Islet precursor cell (in vitro differentiated cells): ENCODE data around the gene LATS2.
A peak's percentile ranks its signal among the peaks of the same experiment; 100 is the strongest.

ENCODE experiments used
- DNase-seq: peaks from one replicate; pipeline ENCODE4 v3.0.0-alpha.2; 2018

LATS2 gene

DNA sequence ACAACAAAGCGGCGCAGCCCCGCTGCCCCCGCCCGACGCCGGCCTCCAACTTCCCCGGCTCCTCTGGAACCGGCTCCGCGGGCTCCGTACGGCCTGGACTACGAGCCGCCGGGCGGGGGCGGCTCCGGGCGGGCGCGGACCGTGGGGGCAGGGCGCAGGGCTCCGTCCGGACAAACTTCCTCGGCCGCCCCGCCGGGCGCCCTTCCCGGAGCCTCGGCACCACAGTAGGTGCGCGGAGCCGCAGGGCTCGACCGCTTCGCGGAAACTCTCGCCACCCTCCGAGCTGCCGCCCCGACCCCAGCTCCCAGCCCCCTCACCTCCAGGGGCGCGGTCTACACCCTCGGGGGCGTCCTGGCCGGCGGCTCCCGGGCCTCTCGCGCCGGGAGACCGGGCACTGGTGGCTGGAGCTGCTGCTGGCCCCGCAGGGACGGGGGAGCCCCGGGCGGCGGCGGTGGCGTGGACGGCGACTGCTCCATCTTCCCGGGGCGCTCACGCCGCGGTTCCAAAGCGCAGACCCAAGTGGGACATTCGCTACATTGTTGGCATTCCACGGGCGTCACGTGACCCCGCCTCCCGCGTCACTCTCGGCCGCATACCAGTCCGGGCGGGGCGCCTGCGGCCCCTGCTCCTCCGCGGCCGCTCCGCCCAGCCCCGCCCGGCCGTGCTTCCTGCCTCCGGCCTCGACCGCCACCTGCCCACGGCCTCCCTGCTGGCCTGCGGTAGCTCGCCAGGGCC lies at the start of gene LATS2:
LATS2 (minus strand) TSS at position 558 of the 735 bp plus-strand sequence. CDS start 15,560 bp downstream, outside the sequence.
- peak; percentile 98 for DNase-seq

DNA sequence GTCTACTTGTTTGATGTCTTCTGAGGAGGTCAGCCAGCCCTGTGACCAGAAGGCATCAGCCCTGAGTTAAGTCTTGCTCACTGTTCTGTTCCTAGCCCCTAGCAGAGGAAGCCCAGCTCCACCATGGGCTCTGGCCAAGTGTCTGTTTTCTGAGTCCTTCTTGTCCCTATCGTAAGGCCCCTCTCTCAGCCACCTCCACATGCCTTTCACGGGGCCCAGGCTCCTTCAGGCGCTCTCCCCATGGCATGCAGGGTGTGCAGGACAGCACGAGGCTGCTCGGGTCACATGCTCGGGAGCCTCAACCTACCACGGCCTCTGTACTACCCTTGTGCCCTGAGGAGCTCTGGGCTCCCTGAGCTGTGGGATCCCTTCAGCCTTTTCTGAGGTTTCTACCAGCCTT lies 47.8 kb upstream of the LATS2 start:
- no peak for DNase-seq

DNA sequence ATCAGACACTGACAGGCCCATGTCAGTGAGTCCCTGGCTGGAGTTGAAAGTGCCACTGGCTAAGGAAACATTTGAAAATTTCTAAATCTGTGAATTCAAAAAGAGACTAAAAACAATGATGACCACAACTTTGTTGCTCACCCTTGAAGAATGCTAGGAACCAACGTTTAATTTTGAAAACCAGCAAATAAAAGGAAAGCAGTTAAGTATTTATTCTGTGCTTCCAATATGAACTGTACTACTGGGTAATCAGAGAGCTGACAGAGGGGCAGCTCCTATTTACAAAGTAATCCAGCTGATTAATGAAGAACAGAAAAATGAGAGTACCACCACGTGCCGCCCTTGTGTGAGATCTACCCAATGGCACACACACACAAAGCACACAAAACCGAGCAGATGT lies 44.7 kb upstream of the LATS2 start:
- no peak for DNase-seq

DNA sequence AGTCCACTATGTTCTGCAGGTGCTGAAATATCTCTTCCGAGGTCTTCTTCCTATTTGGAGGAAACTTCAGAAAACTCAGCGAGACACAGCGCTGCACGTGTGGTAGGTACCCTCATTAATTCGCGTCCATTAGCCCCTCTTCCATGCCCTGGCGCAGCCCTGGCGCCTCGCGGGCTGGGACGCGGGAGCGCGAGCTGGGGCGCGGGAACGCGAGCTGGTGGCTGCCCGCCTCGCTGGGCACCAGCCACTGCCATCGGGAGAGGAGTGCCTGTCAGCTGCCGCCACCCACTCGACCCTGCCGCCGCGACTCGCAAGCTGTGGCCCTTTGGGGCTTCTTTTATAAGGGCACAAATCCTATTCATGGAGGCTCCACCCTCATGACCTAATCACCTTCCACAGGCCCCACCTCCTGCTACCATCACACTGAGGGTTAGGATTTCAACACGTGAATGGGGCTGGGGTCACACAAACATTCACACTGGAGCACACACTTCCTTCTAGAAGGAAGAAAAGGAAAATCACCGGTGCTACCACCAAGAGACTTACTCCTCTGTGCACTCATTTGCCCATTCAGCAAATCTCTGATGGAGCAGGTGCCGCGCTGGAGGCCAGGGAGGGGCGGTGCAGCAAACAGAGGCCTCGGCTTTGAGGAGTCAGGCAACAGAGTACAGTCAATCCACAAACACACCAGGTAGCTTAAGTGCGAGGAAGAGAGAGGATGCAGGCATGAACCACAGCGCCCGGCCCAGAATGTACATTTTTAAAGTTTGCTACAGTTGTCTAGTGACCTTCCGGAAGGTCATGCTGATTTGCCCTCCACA lies 43.0 kb upstream of the LATS2 start:
- no peak for DNase-seq

DNA sequence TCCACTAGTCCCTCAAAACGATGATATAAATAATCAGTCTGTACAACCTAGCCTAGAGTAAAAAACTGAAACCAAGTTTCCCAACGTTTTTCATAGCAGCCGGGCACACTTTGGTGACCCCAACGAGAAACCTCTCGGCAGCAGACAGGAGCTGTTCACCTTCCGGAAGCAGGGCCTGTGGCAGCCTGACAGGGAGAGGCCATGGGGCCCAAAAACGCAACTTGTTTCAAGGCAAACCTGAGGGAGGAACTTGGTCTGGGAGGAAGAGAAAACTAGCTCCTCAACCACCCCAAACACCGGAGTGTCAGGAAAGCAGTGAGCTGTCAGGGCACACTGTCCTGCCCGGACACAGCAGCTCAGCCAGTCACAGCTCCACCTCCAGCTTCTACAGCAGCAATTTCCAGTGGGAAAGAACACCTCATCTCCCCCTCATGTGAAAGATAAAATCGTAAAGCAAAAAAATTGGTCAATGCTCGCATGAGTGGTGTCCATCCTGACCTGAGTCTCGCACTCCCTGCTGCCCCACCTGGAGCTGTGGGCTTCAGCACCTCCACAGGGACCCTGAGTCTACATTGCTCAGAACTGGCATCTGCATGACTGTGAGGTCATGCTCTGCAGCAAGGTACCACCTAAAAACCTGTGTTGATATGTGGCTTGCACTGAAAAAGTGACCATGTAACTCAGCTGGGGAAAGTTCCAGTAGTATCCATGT lies 40.6 kb upstream of the LATS2 start:
- no peak for DNase-seq

DNA sequence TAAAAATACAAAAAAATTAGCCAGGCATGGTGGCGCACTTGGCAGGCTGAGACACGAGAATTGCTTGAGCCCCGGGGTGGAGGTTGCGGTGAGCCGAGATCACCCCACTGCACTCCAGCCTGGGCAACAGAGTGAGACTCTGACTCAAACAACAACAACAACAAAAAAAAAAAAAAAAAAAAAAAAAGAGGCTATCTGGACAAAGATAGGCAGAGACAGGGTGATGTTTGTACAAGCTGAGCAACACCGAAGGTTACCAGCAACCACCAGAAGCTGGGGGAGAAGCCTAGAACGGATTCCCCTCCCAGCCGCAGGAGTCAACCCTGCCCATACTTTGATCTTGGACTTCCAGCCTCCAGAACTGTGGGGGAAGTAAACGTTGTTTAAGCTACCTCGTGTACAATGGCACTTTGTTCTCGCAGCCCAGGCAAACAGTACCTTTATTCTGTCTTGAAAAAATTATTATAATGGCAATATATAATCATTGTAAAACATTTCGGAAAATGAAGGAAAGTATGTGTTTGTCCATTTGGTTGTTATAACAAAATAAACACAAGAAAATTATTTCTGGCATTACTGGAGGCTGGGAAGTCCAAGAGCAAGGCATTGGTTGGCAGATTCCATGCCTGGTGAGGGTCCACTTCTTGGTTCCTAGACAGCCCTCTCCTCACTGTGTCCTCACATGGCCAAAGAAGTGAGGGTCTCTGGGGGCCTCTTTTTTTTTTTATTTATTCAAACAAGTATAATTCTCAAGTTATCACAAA lies 39.8 kb upstream of the LATS2 start:
- no peak for DNase-seq

DNA sequence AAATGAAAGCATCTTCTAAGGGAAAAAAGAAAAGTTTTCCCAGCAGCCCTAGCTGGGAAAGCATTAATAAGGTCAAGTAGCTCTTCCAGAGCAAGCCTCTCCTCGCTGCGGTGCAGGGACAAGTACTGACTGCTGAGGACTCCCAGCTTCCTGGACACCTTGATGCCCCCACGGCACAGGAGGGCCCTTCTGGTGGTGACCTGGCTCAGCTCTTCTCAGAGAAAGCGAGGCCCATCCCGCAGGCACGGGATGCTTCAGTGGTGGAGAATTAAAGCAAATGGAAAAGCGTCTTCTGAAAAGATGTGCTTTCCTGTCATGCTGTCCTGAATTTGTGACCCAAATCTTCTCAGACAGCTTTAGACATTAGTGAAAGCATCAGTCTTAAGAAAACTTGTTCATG lies 38.8 kb upstream of the LATS2 start:
- no peak for DNase-seq

DNA sequence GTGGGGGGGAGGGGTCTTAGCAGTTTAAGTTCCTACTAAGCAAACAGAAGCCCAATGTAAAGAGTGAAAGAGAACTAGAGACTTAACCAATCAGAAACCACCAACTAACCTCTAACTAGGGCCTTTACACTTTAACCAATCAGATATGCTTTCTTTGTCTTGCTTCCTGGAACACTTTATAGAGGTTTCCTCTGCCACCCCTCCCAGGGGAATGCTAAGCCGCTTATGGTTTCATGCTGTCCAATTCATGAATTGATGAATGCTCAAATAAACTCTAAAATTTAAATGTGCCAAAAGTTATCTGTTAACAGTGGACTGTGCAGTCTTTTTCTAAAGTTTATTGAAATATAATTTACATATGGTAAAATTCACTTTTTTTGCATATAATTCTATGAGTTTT lies 33.9 kb upstream of the LATS2 start:
- DNase-seq = no peak

DNA sequence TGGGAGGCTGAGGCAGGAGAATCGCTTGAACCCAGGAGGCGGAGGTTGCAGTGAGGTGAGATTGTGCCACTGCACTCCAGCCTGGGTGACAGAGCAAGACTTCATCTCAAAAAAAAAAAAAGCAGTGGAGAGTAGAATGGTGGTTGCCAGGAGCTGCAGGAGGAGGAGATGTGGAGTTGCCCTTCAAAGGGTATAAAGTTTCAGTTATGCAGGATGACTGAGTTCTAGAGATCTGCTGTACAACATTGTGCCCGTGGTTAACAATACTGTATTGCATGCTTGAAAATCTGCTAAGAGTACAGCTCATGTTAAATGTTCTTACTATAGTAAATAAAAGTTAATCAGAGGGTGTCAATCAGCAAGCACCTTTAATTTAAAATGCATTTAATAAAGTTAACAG lies 28.4 kb upstream of the LATS2 start:
- DNase-seq = no peak

DNA sequence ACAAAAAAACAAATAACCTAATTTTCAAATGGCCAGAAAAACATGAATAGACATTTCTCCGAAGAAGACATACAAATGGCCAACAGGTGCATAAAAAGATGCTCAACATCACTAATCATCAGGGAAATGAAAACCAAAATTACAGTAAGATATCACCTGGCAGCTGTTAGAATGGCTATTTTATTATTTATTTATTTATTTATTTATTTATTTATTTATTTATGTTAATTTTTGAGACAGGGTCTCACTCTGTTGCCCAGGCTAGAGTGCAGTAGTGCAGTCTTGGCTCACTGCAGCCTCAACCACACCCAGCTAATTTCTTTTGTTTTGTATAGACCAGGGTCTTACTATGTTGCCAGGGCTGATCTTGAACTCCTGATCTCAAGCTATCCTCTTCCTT lies 27.1 kb upstream of the LATS2 start:
- no peak for DNase-seq

DNA sequence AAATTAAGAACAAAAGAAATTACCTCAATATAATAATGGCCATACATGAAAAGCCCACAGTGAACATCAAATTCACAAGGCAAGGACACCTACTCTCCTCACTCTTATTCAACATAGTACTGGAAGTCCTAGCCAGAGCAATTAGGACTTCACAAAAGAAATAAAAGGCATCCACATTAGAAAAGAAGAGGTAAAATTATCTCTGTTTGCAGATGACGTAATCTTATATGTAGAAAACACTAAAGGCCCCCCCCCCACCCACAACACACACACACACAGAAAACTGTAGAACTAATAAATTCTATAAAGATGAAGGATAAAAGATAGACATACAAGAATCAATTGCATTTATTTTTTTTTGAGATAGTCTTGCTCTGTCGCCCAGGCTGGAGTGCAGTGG lies 25.5 kb upstream of the LATS2 start:
- DNase-seq = no peak

DNA sequence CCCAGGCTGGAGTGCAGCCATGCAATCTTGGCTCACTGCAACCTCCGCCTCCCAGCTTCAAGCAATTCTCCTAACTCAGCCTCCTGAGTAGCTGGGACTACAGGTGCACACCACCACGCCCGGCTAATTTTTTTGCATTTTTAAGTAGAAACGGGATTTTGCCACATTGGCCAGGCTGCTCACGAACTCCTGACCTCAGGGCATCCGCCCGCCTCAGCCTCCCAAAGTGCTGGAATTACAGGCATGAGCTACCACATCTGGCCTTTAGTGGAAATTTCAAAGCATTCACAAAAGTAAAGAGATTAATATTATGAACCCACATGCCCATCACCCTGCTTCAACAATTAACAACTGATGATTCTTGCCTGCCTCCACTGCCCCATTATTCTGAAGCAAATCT lies 20.5 kb upstream of the LATS2 start:
- DNase-seq = no peak

DNA sequence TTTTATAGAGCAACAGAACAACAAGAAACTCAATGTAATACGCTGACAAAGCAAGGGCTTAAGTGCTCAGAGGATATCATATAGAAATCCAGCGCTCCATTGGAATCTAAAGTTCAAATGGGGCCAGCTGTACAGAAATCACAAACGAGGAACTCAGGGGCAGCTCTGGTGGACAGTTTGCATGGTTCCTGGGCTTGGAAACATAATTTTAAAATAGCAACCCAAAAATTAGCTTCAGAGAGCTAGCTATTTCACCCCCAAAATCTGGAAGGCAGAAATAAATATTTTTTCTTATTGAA lies 19.2 kb upstream of the LATS2 start:
- DNase-seq = no peak

DNA sequence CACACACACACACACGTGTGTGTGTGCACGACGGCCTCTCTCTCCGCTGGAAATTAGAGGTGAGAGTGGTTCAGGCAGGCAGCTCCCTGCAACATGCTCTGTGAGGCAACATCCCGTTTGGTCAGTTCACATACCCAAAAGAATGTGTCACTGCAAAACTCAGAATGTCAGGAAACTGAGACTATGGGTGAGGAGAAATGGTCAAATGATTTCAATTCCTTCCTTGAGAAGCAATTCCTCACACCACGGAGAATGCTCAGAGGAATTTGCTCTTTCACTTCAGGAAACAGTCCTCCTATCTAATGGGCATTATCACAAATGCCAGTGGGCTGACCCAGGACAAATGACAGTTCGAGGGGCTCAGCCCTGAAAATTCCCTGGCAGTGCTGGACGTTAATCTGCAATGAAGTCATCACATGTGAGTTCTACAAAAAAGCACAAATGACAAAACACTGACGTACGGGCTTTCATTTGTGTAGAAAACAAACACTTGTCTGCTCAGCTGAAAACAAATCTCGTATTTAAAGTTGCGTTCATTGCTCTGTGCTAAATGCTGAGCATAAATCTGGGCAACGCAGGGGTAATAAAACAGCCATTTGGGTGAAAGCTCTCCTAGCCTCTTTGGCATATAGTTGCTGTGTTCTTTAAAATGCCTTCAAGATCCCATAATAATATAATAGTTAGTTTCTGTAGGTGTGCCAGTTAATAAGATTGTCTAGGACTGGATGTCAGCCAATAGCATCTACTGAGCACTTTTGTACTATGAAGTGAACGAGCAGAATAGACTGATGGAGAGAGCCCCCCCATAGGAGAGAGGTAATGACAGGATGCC lies 18.6 kb upstream of the LATS2 start:
- peak; percentile 82 for DNase-seq

DNA sequence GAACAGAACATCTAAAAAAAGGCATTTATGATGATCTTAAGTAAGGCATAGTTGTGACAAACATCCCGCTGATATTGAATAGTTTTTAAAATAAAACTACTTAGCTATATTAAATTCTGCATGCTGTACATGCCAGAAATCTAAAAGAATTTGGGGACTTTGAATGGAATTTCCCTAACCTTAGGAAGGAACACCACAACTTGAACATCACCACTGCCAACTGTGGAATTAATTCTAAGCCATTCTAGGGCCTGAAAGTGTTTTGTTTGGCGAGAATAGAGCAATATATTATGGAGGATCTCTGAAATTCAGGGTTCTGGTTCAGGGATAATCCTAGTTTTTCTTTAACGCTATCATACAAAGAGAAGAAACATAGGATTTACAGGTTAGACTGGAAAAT lies 17.8 kb upstream of the LATS2 start:
- DNase-seq = no peak

DNA sequence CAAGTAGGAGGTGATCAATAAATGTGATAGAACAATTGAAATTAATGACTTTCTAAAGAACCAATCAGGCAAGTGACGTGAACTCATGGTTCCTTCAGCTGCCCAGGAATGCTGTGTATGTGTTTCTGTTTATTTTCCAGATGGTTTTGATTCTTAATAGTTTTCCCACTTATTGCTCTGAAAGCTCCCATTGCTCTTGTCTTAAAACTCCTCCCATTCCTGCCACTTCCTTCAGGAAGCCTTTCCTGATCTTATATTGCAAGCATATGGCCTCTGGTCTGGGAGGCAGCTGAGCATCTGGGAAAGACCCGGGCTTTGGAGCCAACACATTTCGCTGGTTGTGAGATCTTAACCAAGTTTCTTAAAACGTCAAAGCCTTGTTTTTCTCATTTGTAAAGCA lies 17.1 kb upstream of the LATS2 start:
- DNase-seq = no peak

DNA sequence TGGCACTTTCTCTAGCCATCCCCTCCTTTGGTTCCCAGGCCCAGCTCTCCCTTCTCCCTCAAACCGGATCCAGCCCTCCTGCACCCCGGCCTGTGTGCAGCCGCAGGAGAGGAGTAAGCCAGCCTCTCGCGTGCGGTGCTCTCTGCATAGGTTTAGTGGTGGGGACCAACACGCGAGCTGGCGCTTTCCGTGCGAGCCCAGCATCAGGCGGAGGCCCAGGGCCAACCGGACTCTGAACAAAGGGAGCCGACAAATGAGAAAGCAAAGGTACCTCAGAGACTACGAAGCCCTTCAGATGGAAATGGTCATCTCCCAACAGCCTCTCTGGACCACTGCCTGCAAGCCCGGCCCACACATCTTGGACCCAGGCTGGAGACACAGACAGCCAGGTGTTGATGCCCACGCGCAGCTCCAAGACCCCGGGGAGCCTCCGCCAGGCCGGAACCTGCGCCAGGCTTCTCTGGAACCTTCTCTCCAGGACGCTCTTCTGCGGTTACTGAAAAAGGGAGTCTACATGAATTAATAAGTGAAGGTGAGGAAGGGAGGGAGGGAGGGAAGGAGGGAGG lies 16.5 kb upstream of the LATS2 start:
- DNase-seq = no peak

DNA sequence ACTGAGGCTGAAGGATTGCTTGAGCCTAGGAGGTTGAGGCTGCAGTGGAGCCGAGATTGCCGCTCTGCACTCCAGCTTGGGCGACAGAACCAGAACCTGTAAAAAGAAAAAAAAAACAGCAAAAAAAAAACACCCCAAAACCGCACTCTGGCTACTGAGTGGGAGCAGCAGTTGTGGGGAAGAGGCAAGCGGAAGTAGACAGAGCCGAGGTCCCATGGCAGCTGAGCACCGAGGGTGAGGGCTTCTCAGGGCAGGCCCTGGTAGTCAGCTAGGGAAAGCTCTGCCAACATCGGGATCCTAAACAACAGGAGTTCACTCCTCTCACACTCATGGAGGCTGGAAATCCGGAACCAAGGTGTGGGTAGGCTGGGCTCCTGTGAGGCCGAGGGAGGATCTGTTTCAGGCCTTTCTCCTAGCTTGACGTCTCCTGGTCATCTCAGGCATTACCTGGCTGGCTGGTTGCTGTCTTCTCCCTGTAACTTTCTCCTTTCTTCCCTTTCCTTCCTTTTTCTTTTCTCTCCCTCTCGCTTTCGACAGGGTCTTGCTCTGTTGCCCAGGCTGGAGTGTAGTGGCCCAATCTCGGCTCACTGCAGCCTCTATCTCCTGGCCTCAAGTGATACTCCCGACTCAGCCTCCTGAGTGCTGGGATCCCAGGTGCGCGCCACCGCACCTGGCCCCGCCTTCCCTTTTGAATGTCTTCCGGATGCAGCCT lies 15.8 kb upstream of the LATS2 start:
- no peak for DNase-seq

DNA sequence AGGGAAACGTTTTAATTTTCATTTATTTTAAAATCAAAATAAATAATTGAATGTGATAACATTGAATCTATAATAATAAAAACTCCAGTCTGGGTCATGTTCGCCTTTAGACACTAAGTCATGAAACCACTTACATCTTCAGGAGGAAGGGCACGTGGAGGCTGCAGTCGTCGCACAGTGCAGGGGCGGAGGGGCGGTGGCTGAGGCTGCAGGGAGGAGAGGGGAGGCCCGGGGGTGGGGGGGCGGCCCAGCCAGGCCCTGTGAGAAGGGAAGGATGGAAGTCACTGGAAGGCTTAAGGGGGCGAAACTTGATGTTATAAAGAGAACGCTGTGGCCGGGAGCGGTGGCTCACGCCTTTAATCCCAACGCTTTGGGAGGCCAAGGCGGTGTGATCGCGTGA lies 14.9 kb upstream of the LATS2 start:
- no peak for DNase-seq

DNA sequence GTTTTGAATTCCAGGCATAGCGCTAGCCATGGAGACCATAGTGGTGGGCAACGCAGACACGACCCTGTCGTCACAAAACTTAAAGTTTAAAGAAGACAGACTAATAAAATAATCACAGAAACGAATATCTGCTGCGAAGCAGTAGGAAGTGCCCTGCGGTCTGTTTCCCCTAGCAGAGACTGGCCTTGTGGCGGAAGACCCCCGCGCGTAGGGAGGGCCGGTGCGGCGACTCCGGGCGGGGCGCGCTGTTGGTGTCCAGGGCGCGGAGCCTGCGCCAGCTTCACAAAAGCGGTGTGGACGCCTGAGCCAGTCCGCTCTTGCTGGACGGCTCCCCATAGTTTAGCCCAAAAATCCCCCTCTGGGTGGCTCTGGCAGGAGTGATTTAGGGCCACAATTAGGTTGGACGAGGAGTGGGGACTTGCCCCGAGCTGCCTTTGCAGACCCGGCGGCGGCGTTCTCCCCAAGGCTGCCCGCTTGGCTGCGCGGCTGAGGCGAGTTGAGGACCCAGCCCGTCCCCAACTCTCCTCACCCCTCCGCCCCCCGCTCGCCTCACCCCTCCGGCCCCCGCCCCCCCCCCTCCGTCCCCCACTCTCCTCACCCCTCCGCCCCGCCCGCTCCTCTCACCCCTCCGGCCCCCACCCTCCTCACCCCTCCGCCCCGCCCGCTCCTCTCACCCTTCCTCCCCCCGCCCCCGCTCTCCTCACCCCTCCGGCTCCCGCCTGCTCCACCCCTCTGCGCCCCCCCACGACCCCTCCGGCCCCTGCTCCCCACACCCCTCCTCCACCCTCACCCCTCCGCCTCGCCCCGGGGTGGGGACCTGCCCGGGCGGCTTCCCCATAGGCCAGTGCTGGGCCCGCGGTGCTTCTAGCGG lies 14.2 kb upstream of the LATS2 start:
- DNase-seq = peak; percentile 76
